H1 (cell line): ENCODE measurements around the gene MTG1.
"Not testable (repeated sequence)": the region's sequence is repeated elsewhere in the genome, so short reads cannot be mapped to it uniquely, and the experiment has no call there.

Experiments
- ATF2 ChIP-seq: IDR thresholded peaks from 2 replicates; pipeline ENCODE4 v1.6.1; 2012; ENCODE audit warnings: low read length, inconsistent platforms
- CBX5 ChIP-seq: fragments of 300-800, 300-1000 bp; sonication (generic); IDR thresholded peaks from 2 replicates; pipeline ENCODE4 v1.7.1; 2016; ENCODE audit warnings: antibody characterized with exemption, low read length, low read depth
- CHD1 ChIP-seq: IDR thresholded peaks from 2 replicates; pipeline ENCODE4 v1.6.1; 2012; ENCODE audit warnings: low read depth, low read length, improper control_type of control experiment
- CTCF ChIP-seq, 3 experiments: IDR thresholded peaks; 1 replicate in 2 of 3; 2 replicates in 1 of 3; pipeline versions ENCODE4 v1.5.1 to v1.6.1; 2011; ENCODE audit warnings: low read length in 3 of 3, mild to moderate bottlenecking in 3 of 3, inconsistent platforms in 2 of 3, low read depth in 1 of 3, moderate library complexity in 1 of 3; ENCODE audit not compliant: insufficient read depth in 1 of 3; ENCODE audit errors: control extremely low read depth in 1 of 3
- POLR2AphosphoS5 ChIP-seq: IDR thresholded peaks from 2 replicates; pipeline ENCODE4 v1.6.1; 2011; ENCODE audit warnings: low read depth, low read length
- RAD21 ChIP-seq, 2 experiments: IDR thresholded peaks in 1 of 2; conservative IDR thresholded peaks in 1 of 2; 2 replicates each; pipeline ENCODE4 v1.6.1; 2011; ENCODE audit warnings: low read depth in 2 of 2, low read length in 2 of 2, improper control_type of control experiment in 1 of 2, inconsistent platforms in 1 of 2, mild to moderate bottlenecking in 1 of 2, moderate library complexity in 1 of 2
- TCF12 ChIP-seq: IDR thresholded peaks from 2 replicates; pipeline ENCODE4 v1.6.1; 2011; ENCODE audit warnings: low read depth, mild to moderate bottlenecking, low read length
- YY1 ChIP-seq: IDR thresholded peaks from 2 replicates; pipeline ENCODE4 v1.6.1; 2011; ENCODE audit warnings: low read depth, mild to moderate bottlenecking, low read length
- ZNF274 ChIP-seq: IDR thresholded peaks from 2 replicates; pipeline ENCODE4 v1.7.0; 2012; ENCODE audit warnings: low read length, borderline replicate concordance; ENCODE audit errors: extremely low read depth

- TF ChIP-seq CTCF (IDR thresholded peaks at IDR 0.05; ENCODE audit: control extremely low read depth in 1 of 3, insufficient read depth in 1 of 3, low read depth in 1 of 3, low read length in 3 of 3); POLR2AphosphoS5; TCF12; CHD1; RAD21 (IDR thresholded peaks at IDR 0.05 in 1 of 2, conservative IDR thresholded peaks at IDR 0.05 in 1 of 2; ENCODE audit: low read depth in 2 of 2, low read length in 2 of 2); CBX5; YY1; ZNF274; ATF2: not testable (repeated sequence)
These were observed 17.8 kb upstream of the MTG1 start for GRCh38 chr10:133376183-133376582.
